Measurements from ENCODE around the gene POU4F3. TPM values are rescaled to one million over a fixed set of nuclear protein-coding genes. Genes with fewer than 3 reads are reported as not detected.

POU4F3 gene
- total RNA-seq, 1 donor from 2014 or later, result not detected

GRCh38 chr5:146388386-146388785 lies 49.7 kb downstream of the POU4F3 start:
- no peak overlapping the region for H3K27ac Mint-ChIP-seq
- TF ChIP-seq, protein P1, sequence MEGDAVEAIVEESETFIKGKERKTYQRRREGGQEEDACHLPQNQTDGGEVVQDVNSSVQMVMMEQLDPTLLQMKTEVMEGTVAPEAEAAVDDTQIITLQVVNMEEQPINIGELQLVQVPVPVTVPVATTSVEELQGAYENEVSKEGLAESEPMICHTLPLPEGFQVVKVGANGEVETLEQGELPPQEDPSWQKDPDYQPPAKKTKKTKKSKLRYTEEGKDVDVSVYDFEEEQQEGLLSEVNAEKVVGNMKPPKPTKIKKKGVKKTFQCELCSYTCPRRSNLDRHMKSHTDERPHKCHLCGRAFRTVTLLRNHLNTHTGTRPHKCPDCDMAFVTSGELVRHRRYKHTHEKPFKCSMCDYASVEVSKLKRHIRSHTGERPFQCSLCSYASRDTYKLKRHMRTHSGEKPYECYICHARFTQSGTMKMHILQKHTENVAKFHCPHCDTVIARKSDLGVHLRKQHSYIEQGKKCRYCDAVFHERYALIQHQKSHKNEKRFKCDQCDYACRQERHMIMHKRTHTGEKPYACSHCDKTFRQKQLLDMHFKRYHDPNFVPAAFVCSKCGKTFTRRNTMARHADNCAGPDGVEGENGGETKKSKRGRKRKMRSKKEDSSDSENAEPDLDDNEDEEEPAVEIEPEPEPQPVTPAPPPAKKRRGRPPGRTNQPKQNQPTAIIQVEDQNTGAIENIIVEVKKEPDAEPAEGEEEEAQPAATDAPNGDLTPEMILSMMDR (IDR thresholded peaks at IDR 0.05; ENCODE audit: unreplicated experiment), result no peak
- no peaks in the 10 kb centered on the region for H3K4me1 Mint-ChIP-seq (ENCODE audit: low read depth)
- no peaks in the 10 kb centered on the region for H3K27me3 Mint-ChIP-seq
- no peaks in the 10 kb centered on the region for H3K9me3 Mint-ChIP-seq (ENCODE audit: low read depth)
- H3K36me3 Mint-ChIP-seq (ENCODE audit: insufficient read depth), result no peaks in the 10 kb centered on the region
- H3K4me3 Mint-ChIP-seq (ENCODE audit: low read depth), result no peak overlapping the region
- DNase-seq (ENCODE audit: low spot score, unreplicated experiment), result no peak

DNA sequence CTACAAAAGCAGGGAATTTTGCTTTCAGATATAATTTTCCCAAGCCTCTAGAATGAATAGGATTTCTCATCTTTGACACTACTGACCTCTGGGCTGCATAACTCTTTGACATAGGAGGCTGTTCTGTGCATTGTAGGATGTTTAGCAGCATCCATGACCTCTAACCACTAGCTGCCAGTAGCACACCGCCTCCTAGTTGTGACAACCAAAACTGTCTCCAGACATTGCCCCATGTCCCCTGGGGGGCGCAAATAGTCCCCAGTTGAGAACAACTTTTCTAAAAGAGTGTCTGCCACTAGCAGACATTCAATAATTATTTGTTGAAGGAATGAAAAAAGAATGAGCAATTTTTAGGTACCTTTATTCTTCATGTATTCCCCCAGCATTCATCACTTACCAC lies 51.8 kb downstream of the POU4F3 start:
- Mint-ChIP-seq H3K27ac (no peak overlapping the region), H3K4me3 (ENCODE audit: low read depth) (no peak overlapping the region), H3K9me3 (ENCODE audit: low read depth) (no peaks in the 10 kb centered on the region), H3K36me3 (ENCODE audit: insufficient read depth) (no peaks in the 10 kb centered on the region), H3K4me1 (ENCODE audit: low read depth) (no peaks in the 10 kb centered on the region), H3K27me3 (peaks cover 10% of the 10 kb centered on the region)
- DNase-seq (ENCODE audit: low spot score, unreplicated experiment), result no peak
- TF ChIP-seq, protein P1 (IDR thresholded peaks at IDR 0.05; ENCODE audit: unreplicated experiment), result no peak

Other genes with a start within 250 kb of the POU4F3 start
- 1.5 and 2.0 TPM in 2 replicates for gene PLAC8L1, start 233.3 kb upstream of the POU4F3 start, total RNA-seq
- gene LARS1, start 156.2 kb upstream of the POU4F3 start, total RNA-seq, result 180 and 185 TPM in 2 replicates
- 24.1 and 28.6 TPM in 2 replicates for gene RBM27, start 135.2 kb upstream of the POU4F3 start, total RNA-seq
- 113 and 121 TPM in 2 replicates for gene TCERG1, start 108.5 kb downstream of the POU4F3 start, total RNA-seq
- not detected in 2 replicates for gene GPR151, start 177.4 kb downstream of the POU4F3 start, total RNA-seq

Measured in progenitor cell of endocrine pancreas (in vitro differentiated cells).